ENCODE data around the gene CTPS1.

The CTPS1 gene

DNA sequence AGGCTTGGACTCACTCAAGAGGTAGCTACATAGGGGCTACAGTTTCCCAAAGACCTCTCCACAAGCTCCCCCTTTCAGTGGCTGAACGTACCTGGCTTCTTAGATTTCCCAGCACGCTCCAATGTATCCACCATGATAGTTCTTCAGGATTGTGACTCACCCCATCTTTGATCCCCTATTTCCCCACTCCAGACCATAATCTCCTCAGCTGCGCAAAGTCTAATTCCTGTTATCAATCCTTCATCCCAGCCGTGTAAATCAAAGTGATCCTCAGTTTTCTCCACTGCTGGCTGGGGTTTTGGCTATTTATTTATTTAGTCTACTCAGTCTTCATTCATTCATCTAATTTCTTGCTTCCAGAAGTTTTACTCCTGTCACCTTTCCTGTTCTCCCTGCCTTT lies 13.1 kb upstream of the CTPS1 start:
- H3K36me3 ChIP-seq (ENCODE audit: control insufficient read depth, insufficient read depth, low read length) = no peaks in the 10 kb centered on the region
- no peaks in the 10 kb centered on the region for H3K27me3 ChIP-seq (ENCODE audit: control insufficient read depth, insufficient read depth, low read length, poor library complexity, severe bottlenecking)
- H3K4me1 ChIP-seq (ENCODE audit: control insufficient read depth, insufficient read depth, low read length) = no peaks in the 10 kb centered on the region
- no peak overlapping the region for H3K4me3 ChIP-seq (ENCODE audit: insufficient read depth, low read depth, low read length)
- 81% methylated on average over 4 of the region's 4 CpGs for WGBS, 2 experiments
- no peaks in the 10 kb centered on the region for H3K9me3 ChIP-seq (ENCODE audit: control insufficient read depth, low read length)
- H3K27ac ChIP-seq (ENCODE audit: insufficient read depth, low read depth, low read length, poor library complexity, severe bottlenecking) = no peak overlapping the region

DNA sequence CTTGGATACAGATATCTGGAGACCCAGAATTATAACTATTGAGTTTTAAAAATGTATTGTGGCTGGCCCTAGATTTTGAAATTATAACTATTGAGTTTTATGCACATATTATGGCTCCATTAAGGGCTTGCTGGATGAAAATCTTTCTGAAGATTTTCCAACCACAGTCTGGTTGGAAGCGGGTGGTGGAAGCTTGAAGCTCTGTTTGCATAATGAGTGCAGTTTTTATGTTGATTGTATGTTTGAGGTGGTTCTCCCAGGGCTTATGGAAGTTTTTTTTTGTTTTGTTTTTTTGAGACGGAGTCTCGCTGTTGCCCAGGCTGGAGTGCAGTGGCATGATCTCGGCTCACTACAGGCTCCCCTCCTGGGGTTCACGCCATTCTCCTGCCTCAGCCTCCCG lies 10.1 kb upstream of the CTPS1 start:
- Histone ChIP-seq H3K27me3 (ENCODE audit: control insufficient read depth, insufficient read depth, low read length, poor library complexity, severe bottlenecking) (no peaks in the 10 kb centered on the region), H3K4me3 (ENCODE audit: insufficient read depth, low read depth, low read length) (no peak overlapping the region), H3K36me3 (ENCODE audit: control insufficient read depth, insufficient read depth, low read length) (no peaks in the 10 kb centered on the region), H3K9me3 (ENCODE audit: control insufficient read depth, low read length) (no peaks in the 10 kb centered on the region), H3K27ac (ENCODE audit: insufficient read depth, low read depth, low read length, poor library complexity, severe bottlenecking) (no peak overlapping the region), H3K4me1 (ENCODE audit: control insufficient read depth, insufficient read depth, low read length) (no peaks in the 10 kb centered on the region)
- WGBS, 2 experiments = 89 to 91% methylated on average over 6 of the region's 6 CpGs

DNA sequence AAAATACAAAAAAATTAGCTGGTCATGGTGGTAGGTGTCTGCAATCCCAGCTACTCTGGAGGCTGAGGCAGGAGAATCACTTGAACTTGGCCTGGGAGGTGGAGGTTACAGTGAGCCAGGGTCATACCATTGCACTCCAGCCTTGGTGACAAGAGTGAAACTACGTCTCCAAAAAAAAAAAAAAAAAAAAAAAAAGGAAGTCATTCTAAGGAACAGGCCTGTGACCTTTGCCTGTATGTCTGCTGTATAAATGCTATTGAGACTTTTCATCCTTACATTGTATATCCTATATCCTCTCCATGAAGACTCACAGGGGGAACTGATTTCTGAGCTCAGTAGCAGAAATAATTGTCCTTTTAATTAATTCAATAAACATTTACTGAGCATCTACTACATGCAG lies 7.5 kb upstream of the CTPS1 start:
- Histone ChIP-seq H3K27me3 (ENCODE audit: control insufficient read depth, insufficient read depth, low read length, poor library complexity, severe bottlenecking) (no peaks in the 10 kb centered on the region), H3K9me3 (ENCODE audit: control insufficient read depth, low read length) (no peaks in the 10 kb centered on the region), H3K4me1 (ENCODE audit: control insufficient read depth, insufficient read depth, low read length) (no peaks in the 10 kb centered on the region), H3K36me3 (ENCODE audit: control insufficient read depth, insufficient read depth, low read length) (no peaks in the 10 kb centered on the region), H3K4me3 (ENCODE audit: insufficient read depth, low read depth, low read length) (no peak overlapping the region), H3K27ac (ENCODE audit: insufficient read depth, low read depth, low read length, poor library complexity, severe bottlenecking) (no peak overlapping the region)
- 100% methylated on average over 1 of the region's 1 CpG for WGBS, 2 experiments

DNA sequence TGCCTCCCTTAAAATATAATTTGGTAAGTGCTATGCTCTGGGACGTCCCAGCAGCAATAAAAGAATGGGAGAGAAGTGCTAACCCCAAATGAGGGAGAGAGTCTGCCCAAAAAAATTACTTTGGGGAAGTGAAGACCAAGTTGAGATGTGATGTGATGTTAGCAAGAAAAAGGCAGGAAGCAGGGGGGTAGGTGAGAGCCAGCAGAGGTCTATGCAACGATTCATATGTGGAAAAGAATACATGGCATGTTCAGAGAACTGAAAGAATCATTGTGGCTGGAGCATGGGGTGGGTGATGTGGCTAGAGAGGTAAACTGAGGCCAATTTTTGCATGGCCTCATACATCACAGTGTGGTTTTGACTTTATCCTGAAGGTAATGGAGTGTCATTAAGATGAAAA lies 5.6 kb upstream of the CTPS1 start:
- H3K9me3 ChIP-seq (ENCODE audit: control insufficient read depth, low read length) = no peaks in the 10 kb centered on the region
- H3K27me3 ChIP-seq (ENCODE audit: control insufficient read depth, insufficient read depth, low read length, poor library complexity, severe bottlenecking) = no peaks in the 10 kb centered on the region
- peaks cover 2% of the 10 kb centered on the region for H3K4me1 ChIP-seq (ENCODE audit: control insufficient read depth, insufficient read depth, low read length)
- no peak overlapping the region for H3K27ac ChIP-seq (ENCODE audit: insufficient read depth, low read depth, low read length, poor library complexity, severe bottlenecking)
- WGBS, 2 experiments = 78 to 81% methylated on average over 2 of the region's 2 CpGs
- no peak overlapping the region for H3K4me3 ChIP-seq (ENCODE audit: insufficient read depth, low read depth, low read length)
- no peaks in the 10 kb centered on the region for H3K36me3 ChIP-seq (ENCODE audit: control insufficient read depth, insufficient read depth, low read length)

DNA sequence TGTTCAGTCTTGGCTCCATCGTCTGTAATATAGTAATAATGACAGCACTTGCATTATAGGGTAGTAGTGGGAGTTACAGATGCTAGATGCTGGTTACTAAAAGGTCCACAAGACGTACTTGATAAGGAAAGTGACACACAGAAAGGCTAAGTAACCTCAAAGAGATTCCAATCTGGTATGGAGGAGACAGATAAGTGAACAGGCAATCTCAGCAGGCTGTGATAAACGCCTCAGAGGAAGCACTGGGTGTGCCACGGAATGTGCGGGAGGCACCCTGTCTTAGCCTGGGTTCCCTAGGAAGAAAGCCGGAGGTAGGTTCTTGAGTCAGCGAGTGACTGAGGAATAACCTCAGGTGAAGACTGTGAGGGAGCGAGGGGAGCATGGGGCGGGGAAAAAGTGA lies 4.6 kb upstream of the CTPS1 start:
- H3K4me1 ChIP-seq (ENCODE audit: control insufficient read depth, insufficient read depth, low read length) = peaks cover 3% of the 10 kb centered on the region
- H3K4me3 ChIP-seq (ENCODE audit: insufficient read depth, low read depth, low read length) = no peak overlapping the region
- H3K27me3 ChIP-seq (ENCODE audit: control insufficient read depth, insufficient read depth, low read length, poor library complexity, severe bottlenecking) = no peaks in the 10 kb centered on the region
- no peak overlapping the region for H3K27ac ChIP-seq (ENCODE audit: insufficient read depth, low read depth, low read length, poor library complexity, severe bottlenecking)
- H3K36me3 ChIP-seq (ENCODE audit: control insufficient read depth, insufficient read depth, low read length) = no peaks in the 10 kb centered on the region
- WGBS, 2 experiments = 93% methylated on average over 9 of the region's 9 CpGs
- no peaks in the 10 kb centered on the region for H3K9me3 ChIP-seq (ENCODE audit: control insufficient read depth, low read length)

DNA sequence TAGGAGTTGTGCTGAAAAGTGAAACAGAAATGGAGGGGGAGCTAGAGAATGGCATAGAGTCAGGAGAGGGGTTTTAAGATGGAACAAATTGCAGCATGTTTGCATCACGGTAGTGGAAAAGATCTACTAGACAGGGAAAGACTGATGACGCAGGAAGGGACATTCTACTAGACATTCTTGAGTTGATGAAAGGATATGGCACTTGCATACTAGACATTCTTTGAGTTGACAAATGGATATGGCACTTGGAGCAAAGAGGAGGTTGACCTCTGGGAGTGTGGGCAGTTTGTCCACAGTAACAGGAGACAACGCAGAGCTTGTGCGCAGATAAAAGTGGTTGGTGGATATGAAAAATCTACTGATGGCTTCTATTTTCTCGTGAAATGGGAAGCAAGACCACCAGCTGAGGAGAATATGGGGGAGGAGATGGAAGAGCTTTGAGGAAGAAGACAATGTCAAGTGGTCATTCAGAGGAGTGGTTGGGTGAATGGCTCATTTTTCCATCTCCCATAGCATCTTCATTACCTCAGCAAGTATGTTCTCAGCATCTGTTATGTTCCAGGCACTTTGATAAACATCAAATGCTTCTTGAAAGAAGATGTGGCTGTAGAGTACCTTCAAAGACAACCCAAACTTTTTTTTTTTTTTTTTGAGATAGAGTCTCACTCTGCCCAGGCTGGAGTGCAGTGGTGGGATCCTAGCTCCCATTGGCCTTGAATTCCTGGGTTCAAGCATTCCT lies 2.4 kb upstream of the CTPS1 start:
- H3K27ac ChIP-seq (ENCODE audit: insufficient read depth, low read depth, low read length, poor library complexity, severe bottlenecking) = no peak overlapping the region
- H3K9me3 ChIP-seq (ENCODE audit: control insufficient read depth, low read length) = no peaks in the 10 kb centered on the region
- H3K4me1 ChIP-seq (ENCODE audit: control insufficient read depth, insufficient read depth, low read length) = peaks cover 14% of the 10 kb centered on the region
- no peaks in the 10 kb centered on the region for H3K36me3 ChIP-seq (ENCODE audit: control insufficient read depth, insufficient read depth, low read length)
- no peaks in the 10 kb centered on the region for H3K27me3 ChIP-seq (ENCODE audit: control insufficient read depth, insufficient read depth, low read length, poor library complexity, severe bottlenecking)
- H3K4me3 ChIP-seq (ENCODE audit: insufficient read depth, low read depth, low read length) = no peak overlapping the region
- 96 to 97% methylated on average over 5 of the region's 5 CpGs for WGBS, 2 experiments

DNA sequence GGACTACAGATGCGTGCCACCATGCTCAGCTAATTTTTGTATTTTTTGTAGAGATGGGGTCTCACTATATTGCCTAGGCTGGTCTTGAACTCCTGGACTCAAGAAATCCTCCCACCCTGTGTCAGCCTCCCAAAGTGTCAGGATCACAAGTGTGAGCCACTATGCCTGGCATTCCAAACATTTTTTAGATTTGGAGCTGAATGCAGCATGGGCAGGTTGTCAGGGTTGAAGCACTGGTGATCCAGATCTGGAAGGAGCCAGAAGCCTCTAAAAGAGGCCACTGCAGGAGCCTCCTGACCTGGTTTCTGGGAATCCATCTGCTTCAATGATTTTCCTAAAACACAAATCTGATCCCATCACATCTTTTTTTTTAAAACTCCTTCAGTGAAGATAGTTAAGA lies 1.8 kb upstream of the CTPS1 start:
- no peaks in the 10 kb centered on the region for H3K27me3 ChIP-seq (ENCODE audit: control insufficient read depth, insufficient read depth, low read length, poor library complexity, severe bottlenecking)
- WGBS, 2 experiments = 95 to 100% methylated on average over 1 of the region's 1 CpG
- H3K36me3 ChIP-seq (ENCODE audit: control insufficient read depth, insufficient read depth, low read length) = no peaks in the 10 kb centered on the region
- no peak overlapping the region for H3K27ac ChIP-seq (ENCODE audit: insufficient read depth, low read depth, low read length, poor library complexity, severe bottlenecking)
- H3K4me1 ChIP-seq (ENCODE audit: control insufficient read depth, insufficient read depth, low read length) = peaks cover 17% of the 10 kb centered on the region
- no peaks in the 10 kb centered on the region for H3K9me3 ChIP-seq (ENCODE audit: control insufficient read depth, low read length)
- no peak overlapping the region for H3K4me3 ChIP-seq (ENCODE audit: insufficient read depth, low read depth, low read length)

DNA sequence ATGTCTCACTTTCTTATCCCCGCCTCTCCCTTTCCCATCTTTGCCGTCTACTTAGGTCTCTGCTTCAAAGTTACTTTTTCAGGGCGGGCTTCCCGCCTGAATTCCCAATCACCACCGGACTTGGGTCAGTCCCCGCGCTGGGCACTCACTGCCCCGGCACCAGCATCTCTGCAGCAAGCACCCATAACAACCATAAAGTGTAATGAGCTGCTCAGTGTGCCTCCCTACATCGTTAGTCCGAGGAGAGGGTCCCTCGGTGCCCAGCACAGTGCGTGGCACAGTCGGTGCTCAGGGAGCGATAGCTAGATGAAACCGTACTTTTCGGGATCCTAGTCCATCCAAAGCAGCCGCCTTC lies 633 bp upstream of the CTPS1 start:
- Histone ChIP-seq H3K27ac (ENCODE audit: insufficient read depth, low read depth, low read length, poor library complexity, severe bottlenecking) (no peak overlapping the region), H3K4me3 (ENCODE audit: insufficient read depth, low read depth, low read length) (peak overlapping the region; percentile 49), H3K4me1 (ENCODE audit: control insufficient read depth, insufficient read depth, low read length) (peaks cover 17% of the 10 kb centered on the region)

DNA sequence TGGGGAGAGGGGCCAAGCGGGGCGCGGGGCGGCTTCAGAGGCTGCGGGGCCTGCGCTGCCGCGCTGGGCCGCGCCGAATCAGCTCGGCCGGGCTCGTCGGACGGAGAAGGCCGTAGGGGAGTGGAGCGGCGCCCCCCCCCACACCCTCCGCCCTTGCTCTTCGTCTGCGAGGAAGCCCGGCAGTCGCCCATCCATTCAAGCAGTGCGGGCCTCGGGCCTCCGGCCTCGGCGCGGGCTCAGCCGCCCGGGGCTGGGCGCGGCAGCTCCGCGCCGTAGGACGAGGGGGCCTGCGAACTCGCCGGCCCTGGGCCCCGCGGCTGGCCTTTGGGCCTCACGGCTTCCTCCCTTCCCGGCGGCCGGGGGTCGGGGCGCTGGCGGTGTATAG lies 564 bp downstream of the CTPS1 start:
- H3K27ac ChIP-seq (ENCODE audit: insufficient read depth, low read depth, low read length, poor library complexity, severe bottlenecking) = peak overlapping the region; percentile 95

More for the DNA sequence above, 633 bp upstream of the CTPS1 start:
- H3K27me3 ChIP-seq (ENCODE audit: control insufficient read depth, insufficient read depth, low read length, poor library complexity, severe bottlenecking) = no peaks in the 10 kb centered on the region
- peaks cover 7% of the 10 kb centered on the region for H3K36me3 ChIP-seq (ENCODE audit: control insufficient read depth, insufficient read depth, low read length)
- WGBS, 2 experiments = 34 to 38% methylated on average over 17 of the region's 17 CpGs
- H3K9me3 ChIP-seq (ENCODE audit: control insufficient read depth, low read length) = no peaks in the 10 kb centered on the region

DNA sequence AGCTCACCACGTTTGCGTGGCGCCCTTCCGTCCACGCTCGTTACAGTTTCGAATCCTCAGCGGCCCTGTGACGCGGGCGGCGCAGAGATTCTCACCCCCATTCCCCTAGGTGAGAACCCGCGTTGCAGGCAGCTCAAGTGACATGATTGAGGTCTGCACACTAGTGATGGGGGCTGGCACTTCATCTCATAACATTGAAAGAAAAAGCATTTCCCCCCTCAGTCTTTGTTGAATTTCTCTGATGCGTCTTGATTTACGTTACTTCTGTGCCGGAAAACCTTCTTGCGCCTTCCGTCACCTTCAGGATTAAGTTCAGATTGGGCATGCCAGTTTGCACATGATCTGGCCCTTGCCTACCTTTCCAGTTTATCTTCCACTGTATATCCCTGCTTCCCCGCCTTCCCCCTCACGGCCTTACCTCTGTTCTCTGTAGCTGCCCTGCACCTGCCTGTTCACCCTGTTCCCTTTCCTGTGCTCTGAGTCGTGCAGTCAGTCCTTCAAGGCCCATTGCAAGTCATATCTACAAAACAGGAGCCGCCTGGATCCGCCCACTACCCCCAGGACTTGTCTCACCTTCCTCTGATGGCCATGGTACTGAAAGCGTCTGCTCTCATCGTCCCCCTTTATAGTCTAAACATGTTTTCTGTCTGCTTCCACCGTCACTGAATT lies 1.1 kb downstream of the CTPS1 start:
- Histone ChIP-seq H3K9me3 (ENCODE audit: control insufficient read depth, low read length) (no peaks in the 10 kb centered on the region), H3K4me1 (ENCODE audit: control insufficient read depth, insufficient read depth, low read length) (peaks cover 17% of the 10 kb centered on the region), H3K27me3 (ENCODE audit: control insufficient read depth, insufficient read depth, low read length, poor library complexity, severe bottlenecking) (no peaks in the 10 kb centered on the region), H3K4me3 (ENCODE audit: insufficient read depth, low read depth, low read length) (peak overlapping the region; percentile 49), H3K36me3 (ENCODE audit: control insufficient read depth, insufficient read depth, low read length) (peaks cover 24% of the 10 kb centered on the region), H3K27ac (ENCODE audit: insufficient read depth, low read depth, low read length, poor library complexity, severe bottlenecking) (no peak overlapping the region)
- WGBS, 2 experiments = 6 to 7% methylated on average over 27 of the region's 27 CpGs

More for the DNA sequence above, 564 bp downstream of the CTPS1 start:
- Histone ChIP-seq H3K27me3 (ENCODE audit: control insufficient read depth, insufficient read depth, low read length, poor library complexity, severe bottlenecking) (no peaks in the 10 kb centered on the region), H3K36me3 (ENCODE audit: control insufficient read depth, insufficient read depth, low read length) (peaks cover 18% of the 10 kb centered on the region), H3K4me3 (ENCODE audit: insufficient read depth, low read depth, low read length) (peak overlapping the region; percentile 49), H3K9me3 (ENCODE audit: control insufficient read depth, low read length) (no peaks in the 10 kb centered on the region), H3K4me1 (ENCODE audit: control insufficient read depth, insufficient read depth, low read length) (peaks cover 17% of the 10 kb centered on the region)
- 0% methylated on average over 50 of the region's 50 CpGs for WGBS, 2 experiments

All from ectodermal cell (in vitro differentiated cells).